HepG2 (cell line): ENCODE measurements around the gene FOXRED2. TPM values are rescaled to one million over a fixed set of nuclear protein-coding genes. Genes with fewer than 3 reads are reported as not detected.

Experiments used
- CCDC6 ChIP-seq: sonication (generic); formaldehyde crosslinking; IDR thresholded peaks from 2 replicates; pipeline ENCODE4 v1.8.1; 2022; ENCODE audit warnings: mild to moderate bottlenecking, missing genetic modification reagents, moderate library complexity
- CREM ChIP-seq, 2 experiments: sonication (generic) in 1 of 2; formaldehyde crosslinking in 1 of 2; IDR thresholded peaks; 2 replicates each; pipeline versions ENCODE4 v1.4.0 to v1.6.1; 2016 to 2020; ENCODE audit warnings: antibody characterized with exemption in 1 of 2, mild to moderate bottlenecking in 1 of 2, missing genetic modification reagents in 1 of 2
- DMTF1 ChIP-seq: sonication (generic); formaldehyde crosslinking; IDR thresholded peaks from 2 replicates; pipeline ENCODE4 v1.4.0; 2020; ENCODE audit warnings: mild to moderate bottlenecking, missing genetic modification reagents
- HIC2 ChIP-seq: sonication (generic); formaldehyde crosslinking; IDR thresholded peaks from 2 replicates; pipeline ENCODE4 v1.9.0; 2022; ENCODE audit warnings: low read depth, missing genetic modification reagents
- NFAT5 ChIP-seq: sonication (generic); formaldehyde crosslinking; IDR thresholded peaks from 2 replicates; pipeline ENCODE4 v1.4.0; 2020; ENCODE audit warnings: missing genetic modification reagents
- NFATC3 ChIP-seq: sonication (generic); formaldehyde crosslinking; IDR thresholded peaks from 2 replicates; pipeline ENCODE4 v1.5.1; 2020; ENCODE audit warnings: mild to moderate bottlenecking, missing genetic modification reagents
- PREB ChIP-seq: sonication (generic); formaldehyde crosslinking; IDR thresholded peaks from 2 replicates; pipeline ENCODE4 v1.4.0; 2020; ENCODE audit warnings: missing genetic modification reagents
- SIX1 ChIP-seq: sonication (generic); formaldehyde crosslinking; IDR thresholded peaks from 2 replicates; pipeline ENCODE4 v1.4.0; 2020; ENCODE audit warnings: missing genetic modification reagents, borderline replicate concordance
- SRSF4 ChIP-seq: fragments of 200-400 bp; formaldehyde crosslinking; IDR thresholded peaks from one replicate; pipeline ENCODE4 v1.6.1; 2018; ENCODE audit warnings: mild to moderate bottlenecking, low read depth, low read length, moderate library complexity; ENCODE audit not compliant: poor library complexity, severe bottlenecking
- XBP1 ChIP-seq: sonication (generic); formaldehyde crosslinking; IDR thresholded peaks from 2 replicates; pipeline ENCODE4 v1.5.0; 2020; ENCODE audit warnings: missing genetic modification reagents
- ZBTB25 ChIP-seq: IDR thresholded peaks from 2 replicates; pipeline ENCODE4 v1.6.1; 2018; ENCODE audit warnings: missing genetic modification reagents
- ZIK1 ChIP-seq: sonication (generic); formaldehyde crosslinking; IDR thresholded peaks from 2 replicates; pipeline ENCODE4 v1.5.0; 2020; ENCODE audit warnings: mild to moderate bottlenecking, low read depth, missing genetic modification reagents, borderline replicate concordance
- ZNF839 ChIP-seq: sonication (generic); formaldehyde crosslinking; IDR thresholded peaks from 2 replicates; pipeline ENCODE4 v1.4.0; 2020; ENCODE audit warnings: missing genetic modification reagents, mild to moderate bottlenecking, borderline replicate concordance
- polyA plus RNA-seq, 8 experiments: library from polyadenylated mRNA; depleted of rRNA in 3 of 8; stranded (reverse) in 7 of 8; unstranded in 1 of 8; fragments of >200 nt; fragmentation: Illumina TruSeq in 4 of 8; extraction: Trizol in 4 of 8; gene quantifications; 2 replicates each; pipeline versions ENCODE4 v1.2.1 to v1.2.3, GENCODE V29; 2011 to 2016; ENCODE audit warnings: low read depth in 4 of 8, missing spikeins in 1 of 8, mixed read lengths in 1 of 8; ENCODE audit not compliant: insufficient read depth in 1 of 8
- total RNA-seq, 5 experiments: library from RNA; depleted of rRNA; stranded (reverse); fragments of >200 nt; fragmentation: Illumina TruSeq; extraction: Trizol; gene quantifications; 2 replicates each; pipeline ENCODE4 v1.2.3, GENCODE V29; 2016; ENCODE audit warnings: low read depth in 1 of 5

FOXRED2 gene
- total and polyA plus RNA-seq, 2 of the 13 experiments (the other 11 are each of a cell fraction or from before 2014, with no cell fraction given) = 9.3 to 28.1 TPM

- TF ChIP-seq HIC2 (CRISPR knock-in tag) (peak; percentile 17; the same call in 1 of the 2 replicates), XBP1 (CRISPR knock-in tag) (no peak), CREM (IDR thresholded peaks at IDR 0.05) (peak; percentile 97), CREM (CRISPR knock-in tag; IDR thresholded peaks at IDR 0.05) (peak; percentile 76), PREB (no peak), ZNF839 (no peak), SIX1 (CRISPR knock-in tag) (no peak), NFATC3 (CRISPR knock-in tag) (0 out of 2 replicates have a peak, but pooled peaks have one; percentile 24), SRSF4 (no peak), DMTF1 (CRISPR knock-in tag) (no peak), NFAT5 (CRISPR knock-in tag) (0 out of 2 replicates have a peak, but pooled peaks have one; percentile 40), ZBTB25 (CRISPR knock-in tag) (no peak), ZIK1 (CRISPR knock-in tag) (no peak), CCDC6 (CRISPR knock-in tag) (no peak)
Measured at GRCh38 chr22:36481393-36482168, 25.3 kb downstream of the FOXRED2 start, which contains the start of gene TXN2 (continued).
